ENCODE results near the gene SIK1.
"Not testable (repeated sequence)": the region's sequence is repeated elsewhere in the genome, so short reads cannot be mapped to it uniquely, and the experiment has no call there.

SIK1 gene

GRCh38 chr21:43410456-43411068 lies 16.4 kb downstream of the SIK1 start:
- H3K79me2 ChIP-seq; H3K4me3 ChIP-seq (ENCODE audit: low read depth, low read length); H3K27me3 ChIP-seq (ENCODE audit: control insufficient read depth, insufficient read depth, low read length); H3K9ac ChIP-seq; H3K4me1 ChIP-seq; H2AFZ ChIP-seq; H3K4me2 ChIP-seq (ENCODE audit: low read length); H3K36me3 ChIP-seq (ENCODE audit: control insufficient read depth, insufficient read depth, low read length); H3K9me3 ChIP-seq (ENCODE audit: control insufficient read depth, low read length); H3K27ac ChIP-seq: not testable (repeated sequence)

- H3K4me1 ChIP-seq; H3K4me2 ChIP-seq (ENCODE audit: low read length); H3K9ac ChIP-seq; H3K27ac ChIP-seq; H2AFZ ChIP-seq; H3K79me2 ChIP-seq; H3K36me3 ChIP-seq (ENCODE audit: control insufficient read depth, insufficient read depth, low read length); H3K9me3 ChIP-seq (ENCODE audit: control insufficient read depth, low read length); H3K27me3 ChIP-seq (ENCODE audit: control insufficient read depth, insufficient read depth, low read length); H3K4me3 ChIP-seq (ENCODE audit: low read depth, low read length): not testable (repeated sequence)
Observed at GRCh38 chr21:43407139-43407538, 19.8 kb downstream of the SIK1 start.

- H3K4me2 ChIP-seq (ENCODE audit: low read length); H2AFZ ChIP-seq; H3K9ac ChIP-seq; H3K27me3 ChIP-seq (ENCODE audit: control insufficient read depth, insufficient read depth, low read length); H3K79me2 ChIP-seq; H3K36me3 ChIP-seq (ENCODE audit: control insufficient read depth, insufficient read depth, low read length); H3K4me3 ChIP-seq (ENCODE audit: low read depth, low read length); H3K9me3 ChIP-seq (ENCODE audit: control insufficient read depth, low read length); H3K4me1 ChIP-seq; H3K27ac ChIP-seq: not testable (repeated sequence)
Observed at GRCh38 chr21:43404450-43404849, 22.5 kb downstream of the SIK1 start.

GRCh38 chr21:43403651-43404430 lies 23.1 kb downstream of the SIK1 start:
- H3K9ac ChIP-seq; H3K36me3 ChIP-seq (ENCODE audit: control insufficient read depth, insufficient read depth, low read length); H3K9me3 ChIP-seq (ENCODE audit: control insufficient read depth, low read length); H3K4me1 ChIP-seq; H3K4me3 ChIP-seq (ENCODE audit: low read depth, low read length); H3K79me2 ChIP-seq; H3K4me2 ChIP-seq (ENCODE audit: low read length); H2AFZ ChIP-seq; H3K27ac ChIP-seq; H3K27me3 ChIP-seq (ENCODE audit: control insufficient read depth, insufficient read depth, low read length): not testable (repeated sequence)

- not testable (repeated sequence) for H3K27me3 ChIP-seq (ENCODE audit: control insufficient read depth, insufficient read depth, low read length); H3K9ac ChIP-seq
Observed at GRCh38 chr21:43401125-43401524, 25.8 kb downstream of the SIK1 start.

GRCh38 chr21:43399595-43400015 lies 27.3 kb downstream of the SIK1 start:
- H3K4me3 ChIP-seq (ENCODE audit: low read depth, low read length); H3K4me2 ChIP-seq (ENCODE audit: low read length); H3K27me3 ChIP-seq (ENCODE audit: control insufficient read depth, insufficient read depth, low read length); H3K9ac ChIP-seq; H3K79me2 ChIP-seq; H3K4me1 ChIP-seq; H3K36me3 ChIP-seq (ENCODE audit: control insufficient read depth, insufficient read depth, low read length); H3K9me3 ChIP-seq (ENCODE audit: control insufficient read depth, low read length); H3K27ac ChIP-seq; H2AFZ ChIP-seq: not testable (repeated sequence)

More at GRCh38 chr21:43401125-43401524, 25.8 kb downstream of the SIK1 start:
- H3K9me3 ChIP-seq (ENCODE audit: control insufficient read depth, low read length); H3K4me1 ChIP-seq; H3K27ac ChIP-seq; H3K4me2 ChIP-seq (ENCODE audit: low read length); H3K79me2 ChIP-seq; H2AFZ ChIP-seq; H3K36me3 ChIP-seq (ENCODE audit: control insufficient read depth, insufficient read depth, low read length); H3K4me3 ChIP-seq (ENCODE audit: low read depth, low read length): not testable (repeated sequence)

- not testable (repeated sequence) for H2AFZ ChIP-seq; H3K4me2 ChIP-seq (ENCODE audit: low read length); H3K9me3 ChIP-seq (ENCODE audit: control insufficient read depth, low read length); H3K36me3 ChIP-seq (ENCODE audit: control insufficient read depth, insufficient read depth, low read length); H3K27ac ChIP-seq; H3K79me2 ChIP-seq; H3K27me3 ChIP-seq (ENCODE audit: control insufficient read depth, insufficient read depth, low read length); H3K4me1 ChIP-seq; H3K9ac ChIP-seq; H3K4me3 ChIP-seq (ENCODE audit: low read depth, low read length)
Observed at GRCh38 chr21:43399136-43399535, 27.8 kb downstream of the SIK1 start.

GRCh38 chr21:43398533-43398932 lies 28.4 kb downstream of the SIK1 start:
- not testable (repeated sequence) for H3K9me3 ChIP-seq (ENCODE audit: control insufficient read depth, low read length); H3K36me3 ChIP-seq (ENCODE audit: control insufficient read depth, insufficient read depth, low read length); H3K9ac ChIP-seq; H3K4me2 ChIP-seq (ENCODE audit: low read length); H3K4me1 ChIP-seq; H3K27me3 ChIP-seq (ENCODE audit: control insufficient read depth, insufficient read depth, low read length); H3K4me3 ChIP-seq (ENCODE audit: low read depth, low read length); H2AFZ ChIP-seq; H3K79me2 ChIP-seq; H3K27ac ChIP-seq

- H3K4me3 ChIP-seq (ENCODE audit: low read depth, low read length); H3K9me3 ChIP-seq (ENCODE audit: control insufficient read depth, low read length); H3K27ac ChIP-seq; H3K36me3 ChIP-seq (ENCODE audit: control insufficient read depth, insufficient read depth, low read length); H3K79me2 ChIP-seq; H3K27me3 ChIP-seq (ENCODE audit: control insufficient read depth, insufficient read depth, low read length); H2AFZ ChIP-seq; H3K4me1 ChIP-seq; H3K9ac ChIP-seq; H3K4me2 ChIP-seq (ENCODE audit: low read length): not testable (repeated sequence)
Observed at GRCh38 chr21:43398000-43398399, 28.9 kb downstream of the SIK1 start.

- H3K4me3 ChIP-seq (ENCODE audit: low read depth, low read length); H3K9ac ChIP-seq; H3K27me3 ChIP-seq (ENCODE audit: control insufficient read depth, insufficient read depth, low read length); H3K79me2 ChIP-seq; H3K4me1 ChIP-seq; H3K9me3 ChIP-seq (ENCODE audit: control insufficient read depth, low read length); H3K4me2 ChIP-seq (ENCODE audit: low read length); H2AFZ ChIP-seq; H3K27ac ChIP-seq; H3K36me3 ChIP-seq (ENCODE audit: control insufficient read depth, insufficient read depth, low read length): not testable (repeated sequence)
Observed at GRCh38 chr21:43397439-43397808, 29.5 kb downstream of the SIK1 start.

GRCh38 chr21:43396788-43397438 lies 30.0 kb downstream of the SIK1 start:
- H3K9me3 ChIP-seq (ENCODE audit: control insufficient read depth, low read length); H3K79me2 ChIP-seq; H3K36me3 ChIP-seq (ENCODE audit: control insufficient read depth, insufficient read depth, low read length); H3K27ac ChIP-seq; H3K27me3 ChIP-seq (ENCODE audit: control insufficient read depth, insufficient read depth, low read length); H3K4me3 ChIP-seq (ENCODE audit: low read depth, low read length); H3K4me1 ChIP-seq; H3K9ac ChIP-seq; H3K4me2 ChIP-seq (ENCODE audit: low read length); H2AFZ ChIP-seq: not testable (repeated sequence)

Measured in parathyroid adenoma (tissue), 2 donors.